SK-N-SH treated with all-trans-retinoic acid at 6 μM for 48 hours (cell line): ENCODE results near the gene SYNE3.
A peak's percentile ranks its signal among the peaks of the same experiment; 100 is the strongest.

Source experiments
- ATAC-seq: fragments of 200-7000 bp; cut with Tn5 transposase; 3 replicates; pipeline ENCODE4 v1.9.1; 2020; ENCODE audit warnings: mild to moderate bottlenecking, moderate library complexity
- ARNTL ChIP-seq: fragments of 450-650 bp; formaldehyde crosslinking; IDR thresholded peaks from 2 replicates; pipeline ENCODE4 v1.5.0; 2020; ENCODE audit warnings: low read depth, mild to moderate bottlenecking, moderate library complexity, borderline replicate concordance
- BACH2 ChIP-seq: fragments of 250-450 bp; sonication (Bioruptor Pico); IDR thresholded peaks from 2 replicates; pipeline ENCODE4 v1.9.0; 2021; ENCODE audit warnings: mild to moderate bottlenecking, borderline replicate concordance
- ESRRG ChIP-seq: fragments of 250-450 bp; sonication (Bioruptor Pico); IDR thresholded peaks from 2 replicates; pipeline ENCODE4 v1.6.1; 2021; ENCODE audit warnings: mild to moderate bottlenecking
- GLIS3 ChIP-seq: fragments of 250-450 bp; sonication (Bioruptor Pico); IDR thresholded peaks from 2 replicates; pipeline ENCODE4 v1.5.0; 2020; ENCODE audit warnings: mild to moderate bottlenecking, moderate library complexity
- ISL1 ChIP-seq: fragments of 250-450 bp; sonication (Bioruptor Pico); IDR thresholded peaks from 2 replicates; pipeline ENCODE4 v2.1.2; 2022; ENCODE audit warnings: mild to moderate bottlenecking, moderate library complexity
- OSR1 ChIP-seq: fragments of 250-450 bp; sonication (Bioruptor Pico); IDR thresholded peaks from 2 replicates; pipeline ENCODE4 v1.8.0; 2022; ENCODE audit warnings: moderate library complexity, mild to moderate bottlenecking, inconsistent platforms
- PPARA ChIP-seq: fragments of 250-450 bp; sonication (Bioruptor Pico); IDR thresholded peaks from 2 replicates; pipeline ENCODE4 v1.5.0; 2020; ENCODE audit warnings: mild to moderate bottlenecking, borderline replicate concordance
- RARB ChIP-seq: fragments of 250-450 bp; sonication (Bioruptor Pico); IDR thresholded peaks from 2 replicates; pipeline ENCODE4 v1.8.0; 2021; ENCODE audit warnings: mild to moderate bottlenecking, moderate library complexity
- SNAI2 ChIP-seq: fragments of 250-450 bp; sonication (Bioruptor Pico); IDR thresholded peaks from 2 replicates; pipeline ENCODE4 v1.5.0; 2020; ENCODE audit warnings: mild to moderate bottlenecking, moderate library complexity
- TCF4 ChIP-seq: fragments of 250-450 bp; sonication (Bioruptor Pico); IDR thresholded peaks from 2 replicates; pipeline ENCODE4 v1.8.0; 2021; ENCODE audit warnings: mild to moderate bottlenecking, moderate library complexity, borderline replicate concordance
- ZC3H10 ChIP-seq: fragments of 250-450 bp; sonication (Bioruptor Pico); IDR thresholded peaks from 2 replicates; pipeline ENCODE4 v1.5.1; 2021; ENCODE audit warnings: mild to moderate bottlenecking, moderate library complexity
- ZFP3 ChIP-seq: fragments of 250-450 bp; sonication (Bioruptor Pico); IDR thresholded peaks from 2 replicates; pipeline ENCODE4 v1.5.0; 2020; ENCODE audit warnings: mild to moderate bottlenecking, moderate library complexity
- ZFP30 ChIP-seq: fragments of 450-650 bp; formaldehyde crosslinking; IDR thresholded peaks from 2 replicates; pipeline ENCODE4 v1.5.0; 2022; ENCODE audit warnings: mild to moderate bottlenecking, moderate library complexity
- ZNF565 ChIP-seq: fragments of 450-650 bp; formaldehyde crosslinking; conservative IDR thresholded peaks from 2 replicates; pipeline ENCODE4 v1.5.0; 2020; ENCODE audit warnings: low read depth, mild to moderate bottlenecking, moderate library complexity
- ZNF70 ChIP-seq: fragments of 450-650 bp; formaldehyde crosslinking; IDR thresholded peaks from 2 replicates; pipeline ENCODE4 v1.5.0; 2020; ENCODE audit warnings: mild to moderate bottlenecking, moderate library complexity
- ZNF8 ChIP-seq: fragments of 450-650 bp; formaldehyde crosslinking; IDR thresholded peaks from 2 replicates; pipeline ENCODE4 v1.5.0; 2020; ENCODE audit warnings: mild to moderate bottlenecking, moderate library complexity
- TF ChIP-seq, protein P1 (sequence below): fragments of 250-450 bp; sonication (Bioruptor Pico); IDR thresholded peaks from 2 replicates; pipeline ENCODE4 v1.8.0; 2021; ENCODE audit warnings: low read depth, mild to moderate bottlenecking, moderate library complexity, borderline replicate concordance
- TF ChIP-seq, protein P2 (sequence below): fragments of 250-450 bp; sonication (Bioruptor Pico); IDR thresholded peaks from 2 replicates; pipeline ENCODE4 v1.8.0; 2020; ENCODE audit warnings: mild to moderate bottlenecking, moderate library complexity, borderline replicate concordance
- TF ChIP-seq, protein P3 (sequence below): fragments of 250-450 bp; sonication (Bioruptor Pico); IDR thresholded peaks from 2 replicates; pipeline ENCODE4 v1.5.1; 2021; ENCODE audit warnings: mild to moderate bottlenecking, moderate library complexity
- TF ChIP-seq, protein P4 (sequence below): fragments of 250-450 bp; sonication (Bioruptor Pico); IDR thresholded peaks from 2 replicates; pipeline ENCODE4 v1.5.1; 2020; ENCODE audit warnings: low read depth, mild to moderate bottlenecking, moderate library complexity
- TF ChIP-seq, protein P5 (sequence below): fragments of 250-450 bp; sonication (Bioruptor Pico); IDR thresholded peaks from 2 replicates; pipeline ENCODE4 v1.5.0; 2020; ENCODE audit warnings: mild to moderate bottlenecking, moderate library complexity

SYNE3 gene

DNA sequence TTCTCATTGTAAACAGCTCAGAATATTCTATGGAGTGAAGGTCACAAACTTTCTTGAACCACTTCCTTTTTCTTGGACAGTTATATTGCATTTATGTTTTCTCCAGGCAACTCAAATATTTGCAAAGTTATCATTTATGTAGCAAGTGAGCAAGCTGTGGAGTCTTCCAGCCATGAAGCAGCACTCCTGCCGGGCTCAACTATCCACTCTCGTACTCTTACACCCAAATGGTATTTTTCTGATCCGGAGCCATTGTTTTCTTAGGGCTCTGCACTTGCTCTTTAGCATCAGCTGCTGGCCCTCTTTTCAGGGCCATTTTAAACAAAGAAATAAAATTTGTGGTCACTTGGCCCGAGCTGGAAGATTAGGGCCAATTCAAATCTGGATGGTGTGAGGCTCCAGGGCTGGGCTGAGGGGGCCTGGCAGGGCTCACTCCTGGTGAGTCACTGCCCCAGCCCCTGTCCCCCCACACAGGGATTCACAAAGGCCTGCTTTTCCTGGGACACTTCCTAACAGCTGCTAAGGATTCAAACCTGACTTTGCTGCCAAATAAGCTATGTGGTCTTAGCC is 19.7 kb downstream of the SYNE3 start:
- peak; percentile 46 for ATAC-seq
- TF ChIP-seq ZNF70 (CRISPR knock-in tag) = no peak
- no peak for TF ChIP-seq ZNF565
- TF ChIP-seq, protein P1, sequence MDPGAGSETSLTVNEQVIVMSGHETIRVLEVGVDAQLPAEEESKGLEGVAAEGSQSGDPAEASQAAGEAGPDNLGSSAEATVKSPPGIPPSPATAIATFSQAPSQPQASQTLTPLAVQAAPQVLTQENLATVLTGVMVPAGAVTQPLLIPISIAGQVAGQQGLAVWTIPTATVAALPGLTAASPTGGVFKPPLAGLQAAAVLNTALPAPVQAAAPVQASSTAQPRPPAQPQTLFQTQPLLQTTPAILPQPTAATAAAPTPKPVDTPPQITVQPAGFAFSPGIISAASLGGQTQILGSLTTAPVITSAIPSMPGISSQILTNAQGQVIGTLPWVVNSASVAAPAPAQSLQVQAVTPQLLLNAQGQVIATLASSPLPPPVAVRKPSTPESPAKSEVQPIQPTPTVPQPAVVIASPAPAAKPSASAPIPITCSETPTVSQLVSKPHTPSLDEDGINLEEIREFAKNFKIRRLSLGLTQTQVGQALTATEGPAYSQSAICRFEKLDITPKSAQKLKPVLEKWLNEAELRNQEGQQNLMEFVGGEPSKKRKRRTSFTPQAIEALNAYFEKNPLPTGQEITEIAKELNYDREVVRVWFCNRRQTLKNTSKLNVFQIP (CRISPR knock-in tag) = no peak
- no peak for TF ChIP-seq SNAI2 (CRISPR knock-in tag)
- no peak for TF ChIP-seq ZC3H10 (CRISPR knock-in tag)
- no peak for TF ChIP-seq BACH2
- no peak for TF ChIP-seq ARNTL (CRISPR knock-in tag)
- TF ChIP-seq GLIS3 (CRISPR knock-in tag) = no peak
- TF ChIP-seq, protein P2, sequence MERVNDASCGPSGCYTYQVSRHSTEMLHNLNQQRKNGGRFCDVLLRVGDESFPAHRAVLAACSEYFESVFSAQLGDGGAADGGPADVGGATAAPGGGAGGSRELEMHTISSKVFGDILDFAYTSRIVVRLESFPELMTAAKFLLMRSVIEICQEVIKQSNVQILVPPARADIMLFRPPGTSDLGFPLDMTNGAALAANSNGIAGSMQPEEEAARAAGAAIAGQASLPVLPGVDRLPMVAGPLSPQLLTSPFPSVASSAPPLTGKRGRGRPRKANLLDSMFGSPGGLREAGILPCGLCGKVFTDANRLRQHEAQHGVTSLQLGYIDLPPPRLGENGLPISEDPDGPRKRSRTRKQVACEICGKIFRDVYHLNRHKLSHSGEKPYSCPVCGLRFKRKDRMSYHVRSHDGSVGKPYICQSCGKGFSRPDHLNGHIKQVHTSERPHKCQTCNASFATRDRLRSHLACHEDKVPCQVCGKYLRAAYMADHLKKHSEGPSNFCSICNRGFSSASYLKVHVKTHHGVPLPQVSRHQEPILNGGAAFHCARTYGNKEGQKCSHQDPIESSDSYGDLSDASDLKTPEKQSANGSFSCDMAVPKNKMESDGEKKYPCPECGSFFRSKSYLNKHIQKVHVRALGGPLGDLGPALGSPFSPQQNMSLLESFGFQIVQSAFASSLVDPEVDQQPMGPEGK (CRISPR knock-in tag) = no peak
- no peak for TF ChIP-seq OSR1 (CRISPR knock-in tag)
- TF ChIP-seq ESRRG (CRISPR knock-in tag) = no peak
- no peak for TF ChIP-seq ZFP3 (CRISPR knock-in tag)
- TF ChIP-seq TCF4 = no peak
- TF ChIP-seq, protein P3, sequence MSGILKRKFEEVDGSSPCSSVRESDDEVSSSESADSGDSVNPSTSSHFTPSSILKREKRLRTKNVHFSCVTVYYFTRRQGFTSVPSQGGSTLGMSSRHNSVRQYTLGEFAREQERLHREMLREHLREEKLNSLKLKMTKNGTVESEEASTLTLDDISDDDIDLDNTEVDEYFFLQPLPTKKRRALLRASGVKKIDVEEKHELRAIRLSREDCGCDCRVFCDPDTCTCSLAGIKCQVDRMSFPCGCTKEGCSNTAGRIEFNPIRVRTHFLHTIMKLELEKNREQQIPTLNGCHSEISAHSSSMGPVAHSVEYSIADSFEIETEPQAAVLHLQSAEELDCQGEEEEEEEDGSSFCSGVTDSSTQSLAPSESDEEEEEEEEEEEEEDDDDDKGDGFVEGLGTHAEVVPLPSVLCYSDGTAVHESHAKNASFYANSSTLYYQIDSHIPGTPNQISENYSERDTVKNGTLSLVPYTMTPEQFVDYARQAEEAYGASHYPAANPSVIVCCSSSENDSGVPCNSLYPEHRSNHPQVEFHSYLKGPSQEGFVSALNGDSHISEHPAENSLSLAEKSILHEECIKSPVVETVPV (CRISPR knock-in tag) = no peak
- TF ChIP-seq ZFP30 = no peak
- TF ChIP-seq PPARA (CRISPR knock-in tag) = no peak
- TF ChIP-seq ZNF8 (CRISPR knock-in tag) = no peak
- no peak for TF ChIP-seq ISL1 (CRISPR knock-in tag)

DNA sequence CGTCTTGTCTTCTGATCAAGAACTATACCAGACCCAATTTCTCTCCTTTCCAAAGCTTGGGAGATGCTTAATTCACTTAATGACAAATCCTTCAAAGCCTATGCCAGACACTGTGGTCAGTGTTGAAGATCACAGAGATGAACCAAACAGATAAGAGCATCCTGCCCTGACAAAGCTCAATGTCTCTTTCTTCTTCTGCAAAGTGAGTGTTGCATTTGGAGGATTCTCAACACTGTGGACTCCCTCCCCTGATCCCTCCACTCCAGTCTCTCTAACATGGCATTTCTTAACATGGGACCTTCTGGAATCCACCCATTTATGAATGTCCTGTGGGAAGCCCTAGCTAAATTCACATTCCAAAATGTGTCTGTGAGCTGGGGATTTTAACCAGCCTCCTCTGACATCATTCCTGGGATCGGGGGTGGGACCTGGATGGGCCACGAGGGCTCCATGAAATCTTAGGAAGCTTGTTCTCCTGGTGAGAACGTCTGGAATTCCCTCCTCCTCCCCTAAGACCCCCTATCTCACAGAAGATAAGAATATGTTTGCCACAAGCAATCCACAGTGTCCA is 20.3 kb downstream of the SYNE3 start:
- ATAC-seq = peak; percentile 49
- TF ChIP-seq SNAI2 (CRISPR knock-in tag) (no peak), ZNF70 (CRISPR knock-in tag) (no peak), ZFP3 (CRISPR knock-in tag) (no peak), ARNTL (CRISPR knock-in tag) (no peak), ZC3H10 (CRISPR knock-in tag) (no peak), RARB (CRISPR knock-in tag) (no peak), BACH2 (no peak), PPARA (CRISPR knock-in tag) (no peak), ZNF565 (no peak), ZFP30 (no peak)
- TF ChIP-seq, protein P2 (CRISPR knock-in tag) = no peak
- TF ChIP-seq, protein P3 (CRISPR knock-in tag) = no peak
- TF ChIP-seq, protein P4, sequence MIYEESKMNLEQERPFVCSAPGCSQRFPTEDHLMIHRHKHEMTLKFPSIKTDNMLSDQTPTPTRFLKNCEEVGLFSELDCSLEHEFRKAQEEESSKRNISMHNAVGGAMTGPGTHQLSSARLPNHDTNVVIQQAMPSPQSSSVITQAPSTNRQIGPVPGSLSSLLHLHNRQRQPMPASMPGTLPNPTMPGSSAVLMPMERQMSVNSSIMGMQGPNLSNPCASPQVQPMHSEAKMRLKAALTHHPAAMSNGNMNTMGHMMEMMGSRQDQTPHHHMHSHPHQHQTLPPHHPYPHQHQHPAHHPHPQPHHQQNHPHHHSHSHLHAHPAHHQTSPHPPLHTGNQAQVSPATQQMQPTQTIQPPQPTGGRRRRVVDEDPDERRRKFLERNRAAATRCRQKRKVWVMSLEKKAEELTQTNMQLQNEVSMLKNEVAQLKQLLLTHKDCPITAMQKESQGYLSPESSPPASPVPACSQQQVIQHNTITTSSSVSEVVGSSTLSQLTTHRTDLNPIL (CRISPR knock-in tag) = no peak
- TF ChIP-seq, protein P1 (CRISPR knock-in tag) = no peak
- TF ChIP-seq, protein P5, sequence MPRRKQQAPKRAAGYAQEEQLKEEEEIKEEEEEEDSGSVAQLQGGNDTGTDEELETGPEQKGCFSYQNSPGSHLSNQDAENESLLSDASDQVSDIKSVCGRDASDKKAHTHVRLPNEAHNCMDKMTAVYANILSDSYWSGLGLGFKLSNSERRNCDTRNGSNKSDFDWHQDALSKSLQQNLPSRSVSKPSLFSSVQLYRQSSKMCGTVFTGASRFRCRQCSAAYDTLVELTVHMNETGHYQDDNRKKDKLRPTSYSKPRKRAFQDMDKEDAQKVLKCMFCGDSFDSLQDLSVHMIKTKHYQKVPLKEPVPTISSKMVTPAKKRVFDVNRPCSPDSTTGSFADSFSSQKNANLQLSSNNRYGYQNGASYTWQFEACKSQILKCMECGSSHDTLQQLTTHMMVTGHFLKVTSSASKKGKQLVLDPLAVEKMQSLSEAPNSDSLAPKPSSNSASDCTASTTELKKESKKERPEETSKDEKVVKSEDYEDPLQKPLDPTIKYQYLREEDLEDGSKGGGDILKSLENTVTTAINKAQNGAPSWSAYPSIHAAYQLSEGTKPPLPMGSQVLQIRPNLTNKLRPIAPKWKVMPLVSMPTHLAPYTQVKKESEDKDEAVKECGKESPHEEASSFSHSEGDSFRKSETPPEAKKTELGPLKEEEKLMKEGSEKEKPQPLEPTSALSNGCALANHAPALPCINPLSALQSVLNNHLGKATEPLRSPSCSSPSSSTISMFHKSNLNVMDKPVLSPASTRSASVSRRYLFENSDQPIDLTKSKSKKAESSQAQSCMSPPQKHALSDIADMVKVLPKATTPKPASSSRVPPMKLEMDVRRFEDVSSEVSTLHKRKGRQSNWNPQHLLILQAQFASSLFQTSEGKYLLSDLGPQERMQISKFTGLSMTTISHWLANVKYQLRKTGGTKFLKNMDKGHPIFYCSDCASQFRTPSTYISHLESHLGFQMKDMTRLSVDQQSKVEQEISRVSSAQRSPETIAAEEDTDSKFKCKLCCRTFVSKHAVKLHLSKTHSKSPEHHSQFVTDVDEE = no peak
- TF ChIP-seq, all 23 proteins: peak for 0
